Stimulated activated CD4-positive, alpha-beta T cell treated with anti-CD3 and anti-CD28 coated beads, Interleukin-4, amount 100 ng/mL, for 4 hours (primary cell): ENCODE measurements around the gene ABHD4.
A peak's percentile ranks its signal among the peaks of the same experiment; 100 is the strongest.
"Not testable (repeated sequence)": the region's sequence is repeated elsewhere in the genome, so short reads cannot be mapped to it uniquely, and the experiment has no call there.

Experiments
- DNase-seq, 2 experiments: peaks; one replicate each; pipeline ENCODE4 v3.0.0-alpha.2; 2020

Gene ABHD4

GRCh38 chr14:22593189-22593588 is 4.9 kb upstream of the ABHD4 start:
- DNase-seq: no peak

- DNase-seq: no peak
Measured at GRCh38 chr14:22593601-22594000, 4.5 kb upstream of the ABHD4 start.

DNA sequence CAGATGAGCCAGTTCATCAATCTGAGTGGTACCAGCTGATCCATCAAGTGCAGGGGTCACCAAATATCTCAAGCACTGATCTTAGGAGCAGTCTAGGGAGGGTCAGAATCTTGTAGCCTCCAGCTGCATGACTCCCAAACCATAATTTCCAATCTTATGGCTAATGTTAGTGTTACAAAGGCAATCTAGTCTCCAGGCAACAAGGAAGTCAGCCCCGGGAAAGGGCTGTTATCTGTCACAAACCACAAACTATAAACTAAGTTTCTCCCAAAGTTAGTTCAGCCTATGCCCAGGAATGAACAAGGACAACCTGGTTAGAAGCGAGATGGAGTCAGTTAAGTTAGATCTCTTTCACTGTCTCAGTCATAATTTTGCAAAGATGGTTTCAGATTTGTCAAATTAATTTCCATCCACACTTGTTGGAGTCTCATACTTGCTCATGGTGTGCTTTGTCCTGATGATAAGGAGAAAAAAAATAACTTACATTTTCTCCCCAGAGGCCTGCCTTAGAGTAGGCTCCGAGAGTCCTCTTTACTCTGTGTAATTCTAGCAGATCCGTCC is 3.9 kb upstream of the ABHD4 start:
- DNase-seq: no peak

DNA sequence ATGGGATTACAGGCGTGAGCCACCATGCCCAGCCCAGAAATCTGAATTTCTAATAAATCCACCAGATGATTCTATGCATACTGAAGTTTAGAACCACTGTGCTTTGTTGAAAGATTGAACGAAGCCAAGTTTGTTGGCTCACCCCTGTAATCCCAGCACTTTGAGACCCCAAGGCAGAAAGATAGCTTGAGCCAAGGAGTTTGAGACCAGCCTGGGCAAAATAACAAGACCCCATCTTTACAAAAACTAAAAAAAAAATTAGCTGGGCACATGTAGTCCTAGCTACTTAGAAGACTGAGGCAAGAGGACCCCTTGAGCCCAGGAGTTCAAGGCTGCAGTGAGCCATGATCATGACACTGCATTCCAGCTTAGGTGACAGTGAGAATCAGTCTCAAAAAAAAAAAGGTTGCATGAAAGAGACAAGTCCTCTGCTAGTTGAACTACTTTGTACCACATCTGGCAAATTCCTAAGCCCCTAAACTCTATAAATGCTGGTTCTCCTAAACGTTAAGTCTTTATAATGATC is 1.7 kb upstream of the ABHD4 start:
- DNase-seq: no peak

GRCh38 chr14:22597265-22597664 is 835 bp upstream of the ABHD4 start:
- DNase-seq: no peak

- no peak for DNase-seq
Measured at GRCh38 chr14:22597771-22598098, 365 bp upstream of the ABHD4 start.

DNA sequence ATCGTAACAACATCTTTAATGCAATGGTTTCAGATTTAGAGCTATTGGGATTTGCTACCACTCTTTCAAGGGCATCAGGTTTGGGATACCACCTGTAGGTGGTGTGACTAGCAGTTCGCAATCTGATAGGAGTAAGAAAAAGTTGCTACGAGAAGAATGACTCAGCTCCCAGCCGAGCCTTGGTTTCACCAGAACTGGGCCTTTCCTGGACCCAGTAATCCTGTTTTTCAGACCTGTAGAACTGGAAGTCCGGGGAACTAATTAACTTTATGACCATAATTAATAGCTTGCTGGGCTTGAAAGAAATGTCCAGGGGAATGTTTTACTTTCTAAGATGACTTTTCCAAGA is 770 bp downstream of the ABHD4 start:
- peak; percentile 25 to 44 for DNase-seq

DNA sequence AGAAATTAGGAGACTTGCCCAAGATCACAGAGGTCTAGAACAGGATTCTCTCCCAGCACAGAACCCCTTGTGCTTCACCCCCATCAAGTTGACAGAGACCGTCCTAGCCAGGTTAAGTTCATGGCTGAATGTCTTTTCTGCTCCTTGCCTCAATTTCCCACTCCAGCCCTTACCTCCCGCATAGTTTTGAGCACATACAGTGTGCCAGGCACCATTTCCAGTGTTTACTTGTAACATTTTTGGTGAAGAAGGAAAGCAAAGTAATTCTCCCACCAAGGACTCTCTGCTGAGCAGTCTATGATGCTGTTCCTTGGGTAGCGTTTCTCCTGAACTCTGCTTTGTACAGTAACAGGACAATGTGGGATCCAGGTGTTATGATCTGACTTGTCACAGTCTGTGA is 1.2 kb downstream of the ABHD4 start:
- DNase-seq: no peak

- no peak for DNase-seq
Measured at GRCh38 chr14:22600027-22600426, 1.9 kb downstream of the ABHD4 start.

GRCh38 chr14:22601456-22601855 is 3.4 kb downstream of the ABHD4 start:
- no peak for DNase-seq

DNA sequence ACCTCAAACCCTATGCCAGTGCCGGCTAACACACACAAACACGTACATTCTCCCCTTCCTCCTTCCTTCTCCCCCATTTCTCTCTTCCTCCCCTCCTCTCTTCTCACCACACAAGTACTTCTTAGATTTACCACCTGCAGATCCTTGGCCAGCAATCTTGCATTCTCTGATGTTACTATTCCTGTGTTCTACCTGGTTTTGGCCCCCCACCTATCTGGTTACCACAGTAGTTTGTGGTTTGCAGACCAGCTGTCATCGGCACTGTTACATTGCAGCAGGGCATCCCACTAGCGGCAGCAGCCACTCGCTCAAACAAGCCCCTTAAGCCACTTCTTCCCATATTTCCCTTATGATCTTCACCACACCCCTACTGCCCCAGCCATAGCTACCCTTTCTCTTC is 3.9 kb downstream of the ABHD4 start:
- DNase-seq: no peak

- no peak for DNase-seq
Measured at GRCh38 chr14:22602862-22603261, 4.8 kb downstream of the ABHD4 start.

GRCh38 chr14:22606380-22606779 is 8.3 kb downstream of the ABHD4 start:
- DNase-seq: no peak

DNA sequence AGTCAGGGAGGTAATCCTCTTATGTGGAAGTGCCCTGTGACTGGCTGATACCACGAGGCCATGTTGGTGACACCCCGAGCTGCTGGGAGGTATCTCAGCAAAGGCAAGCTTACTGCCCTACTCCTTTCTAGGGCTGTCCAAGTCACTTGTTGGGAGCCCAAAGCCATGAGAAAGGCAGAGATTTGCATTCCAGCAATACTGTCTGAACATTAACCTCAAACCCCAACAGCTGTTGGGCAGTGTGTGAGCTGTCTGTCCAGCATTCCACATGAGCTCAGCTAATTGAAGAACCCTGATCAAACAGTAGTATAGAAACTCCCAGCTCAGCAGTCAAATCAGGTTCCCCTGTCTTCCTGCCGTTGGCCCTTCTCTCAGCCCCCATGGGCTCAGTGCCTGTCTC is 9.2 kb downstream of the ABHD4 start:
- DNase-seq: no peak

GRCh38 chr14:22610931-22611330 is 12.8 kb downstream of the ABHD4 start:
- DNase-seq: no peak

GRCh38 chr14:22613106-22613695 is 15.1 kb downstream of the ABHD4 start:
- DNase-seq: no peak

GRCh38 chr14:22613736-22614239 is 15.7 kb downstream of the ABHD4 start:
- no peak for DNase-seq

DNA sequence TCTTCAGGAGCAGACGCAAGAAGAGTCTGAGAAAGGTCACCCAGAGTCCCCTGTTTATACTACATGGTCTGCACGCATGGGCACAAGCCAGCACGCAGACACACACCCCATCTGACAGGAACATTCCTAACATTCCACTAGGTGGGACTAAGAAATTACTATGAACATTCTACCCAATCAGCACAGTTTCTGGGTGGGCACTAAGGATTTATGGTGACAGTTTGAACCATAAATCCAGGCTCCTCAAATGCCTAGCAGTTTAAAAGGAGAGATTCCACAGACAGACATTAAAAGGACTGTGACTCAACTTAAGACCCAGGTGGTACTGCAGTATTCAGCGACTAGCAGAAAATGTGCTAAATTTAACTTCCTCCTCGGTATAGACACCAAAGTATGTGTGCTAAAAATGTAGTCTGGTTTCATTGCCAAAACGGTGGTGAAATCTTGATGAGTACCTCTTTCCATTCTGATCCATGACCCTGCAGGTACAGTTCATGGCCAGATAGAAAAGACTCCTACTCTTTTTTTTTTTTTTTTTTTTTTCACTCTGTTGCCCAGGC is 16.2 kb downstream of the ABHD4 start:
- DNase-seq: no peak

- not testable (repeated sequence) for DNase-seq
Measured at GRCh38 chr14:22615765-22616164, 17.7 kb downstream of the ABHD4 start.

- DNase-seq: no peak
Measured at GRCh38 chr14:22622255-22622654, 24.2 kb downstream of the ABHD4 start.

- no peak for DNase-seq
Measured at GRCh38 chr14:22623047-22623446, 24.9 kb downstream of the ABHD4 start.

- no peak for DNase-seq
Measured at GRCh38 chr14:22626590-22626989, 28.5 kb downstream of the ABHD4 start.

DNA sequence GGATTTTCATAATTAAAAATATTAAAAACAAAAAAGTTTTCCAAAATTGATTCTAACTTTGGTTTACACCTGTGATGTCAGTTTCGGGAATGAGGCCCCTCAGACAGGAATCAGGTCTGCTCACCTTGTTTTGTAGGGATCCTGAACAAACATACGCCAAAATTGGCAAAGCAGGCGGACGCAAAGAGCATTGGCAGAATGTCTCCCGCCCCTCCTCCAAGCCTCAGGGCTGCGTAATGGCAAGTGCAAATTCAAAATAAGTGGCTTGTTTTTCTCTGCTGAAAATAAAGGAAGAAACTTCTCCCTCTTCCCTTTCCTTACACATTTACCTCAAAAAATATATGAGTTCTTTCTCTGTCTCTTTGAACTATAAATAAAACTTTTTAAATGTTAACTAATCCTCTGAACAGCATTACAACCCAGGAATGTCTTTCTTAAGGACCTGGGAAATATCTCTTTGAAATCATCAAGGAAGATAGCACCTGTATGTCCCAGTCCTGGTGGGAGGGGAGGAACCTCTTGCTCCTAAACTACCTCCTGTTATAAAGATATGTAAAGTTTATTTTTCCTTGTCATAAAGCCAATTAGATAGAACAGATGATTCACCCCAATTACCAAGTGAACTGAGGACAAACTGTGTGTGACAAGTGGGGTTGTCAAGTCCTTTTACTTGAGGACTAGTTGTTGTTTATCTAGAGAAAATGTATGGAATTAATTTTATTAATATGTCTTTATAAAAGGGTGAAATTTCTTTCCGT is 29.6 kb downstream of the ABHD4 start:
- DNase-seq: no peak

DNA sequence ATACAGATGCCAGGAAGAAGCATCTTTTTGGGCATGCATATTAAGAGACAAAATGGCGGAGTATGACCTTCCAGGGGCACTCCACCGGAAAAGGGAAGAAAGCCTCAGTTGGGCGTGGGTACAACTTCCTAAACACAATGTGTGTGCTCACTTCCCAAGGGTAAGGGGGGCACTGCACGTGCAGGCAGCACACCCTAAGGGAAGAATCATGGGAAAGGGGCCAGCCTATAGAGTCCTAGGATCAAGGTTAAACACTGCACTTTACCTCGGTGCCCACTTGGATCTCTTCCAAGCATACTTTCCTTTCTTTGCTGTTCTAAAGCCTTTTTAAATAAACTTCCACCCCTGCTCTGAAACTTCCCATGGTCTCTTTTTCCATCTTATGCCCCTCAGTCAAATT is 31.3 kb downstream of the ABHD4 start:
- no peak for DNase-seq
